SK-N-SH treated with all-trans-retinoic acid at 6 μM for 48 hours (cell line): Measurements from ENCODE around the gene SNHG17.

Experiments
- ATAC-seq: fragments of 200-7000 bp; cut with Tn5 transposase; 3 replicates; pipeline ENCODE4 v1.9.1; 2020; ENCODE audit warnings: mild to moderate bottlenecking, moderate library complexity
- ARNTL ChIP-seq: fragments of 450-650 bp; formaldehyde crosslinking; IDR thresholded peaks from 2 replicates; pipeline ENCODE4 v1.5.0; 2020; ENCODE audit warnings: low read depth, mild to moderate bottlenecking, moderate library complexity, borderline replicate concordance
- BACH2 ChIP-seq: fragments of 250-450 bp; sonication (Bioruptor Pico); IDR thresholded peaks from 2 replicates; pipeline ENCODE4 v1.9.0; 2021; ENCODE audit warnings: mild to moderate bottlenecking, borderline replicate concordance
- CREB5 ChIP-seq: fragments of 250-450 bp; sonication (Bioruptor Pico); IDR thresholded peaks from 2 replicates; pipeline ENCODE4 v1.5.1; 2020; ENCODE audit warnings: low read depth, mild to moderate bottlenecking, moderate library complexity
- CSDC2 ChIP-seq: fragments of 250-450 bp; sonication (Bioruptor Pico); IDR thresholded peaks from 2 replicates; pipeline ENCODE4 v1.5.0; 2020; ENCODE audit warnings: mild to moderate bottlenecking, moderate library complexity
- CSRNP3 ChIP-seq: fragments of 250-450 bp; sonication (Bioruptor Pico); IDR thresholded peaks from 2 replicates; pipeline ENCODE4 v1.5.1; 2021; ENCODE audit warnings: mild to moderate bottlenecking, moderate library complexity
- ESRRG ChIP-seq: fragments of 250-450 bp; sonication (Bioruptor Pico); IDR thresholded peaks from 2 replicates; pipeline ENCODE4 v1.6.1; 2021; ENCODE audit warnings: mild to moderate bottlenecking
- GLIS3 ChIP-seq: fragments of 250-450 bp; sonication (Bioruptor Pico); IDR thresholded peaks from 2 replicates; pipeline ENCODE4 v1.5.0; 2020; ENCODE audit warnings: mild to moderate bottlenecking, moderate library complexity
- ISL1 ChIP-seq: fragments of 250-450 bp; sonication (Bioruptor Pico); IDR thresholded peaks from 2 replicates; pipeline ENCODE4 v2.1.2; 2022; ENCODE audit warnings: mild to moderate bottlenecking, moderate library complexity
- OSR1 ChIP-seq: fragments of 250-450 bp; sonication (Bioruptor Pico); IDR thresholded peaks from 2 replicates; pipeline ENCODE4 v1.8.0; 2022; ENCODE audit warnings: moderate library complexity, mild to moderate bottlenecking, inconsistent platforms
- PATZ1 ChIP-seq: fragments of 250-450 bp; sonication (Bioruptor Pico); IDR thresholded peaks from 2 replicates; pipeline ENCODE4 v1.8.0; 2020; ENCODE audit warnings: mild to moderate bottlenecking, moderate library complexity, borderline replicate concordance
- POU6F1 ChIP-seq: fragments of 250-450 bp; sonication (Bioruptor Pico); IDR thresholded peaks from 2 replicates; pipeline ENCODE4 v1.8.0; 2021; ENCODE audit warnings: low read depth, mild to moderate bottlenecking, moderate library complexity, borderline replicate concordance
- PPARA ChIP-seq: fragments of 250-450 bp; sonication (Bioruptor Pico); IDR thresholded peaks from 2 replicates; pipeline ENCODE4 v1.5.0; 2020; ENCODE audit warnings: mild to moderate bottlenecking, borderline replicate concordance
- RARB ChIP-seq: fragments of 250-450 bp; sonication (Bioruptor Pico); IDR thresholded peaks from 2 replicates; pipeline ENCODE4 v1.8.0; 2021; ENCODE audit warnings: mild to moderate bottlenecking, moderate library complexity
- TOX ChIP-seq: fragments of 250-450 bp; sonication (Bioruptor Pico); IDR thresholded peaks from 2 replicates; pipeline ENCODE4 v1.8.0; 2021; ENCODE audit warnings: mild to moderate bottlenecking, moderate library complexity, borderline replicate concordance
- TSHZ2 ChIP-seq: fragments of 250-450 bp; sonication (Bioruptor Pico); IDR thresholded peaks from 2 replicates; pipeline ENCODE4 v1.5.0; 2020; ENCODE audit warnings: mild to moderate bottlenecking, moderate library complexity
- ZC3H10 ChIP-seq: fragments of 250-450 bp; sonication (Bioruptor Pico); IDR thresholded peaks from 2 replicates; pipeline ENCODE4 v1.5.1; 2021; ENCODE audit warnings: mild to moderate bottlenecking, moderate library complexity
- ZFP3 ChIP-seq: fragments of 250-450 bp; sonication (Bioruptor Pico); IDR thresholded peaks from 2 replicates; pipeline ENCODE4 v1.5.0; 2020; ENCODE audit warnings: mild to moderate bottlenecking, moderate library complexity
- ZFP30 ChIP-seq: fragments of 450-650 bp; formaldehyde crosslinking; IDR thresholded peaks from 2 replicates; pipeline ENCODE4 v1.5.0; 2022; ENCODE audit warnings: mild to moderate bottlenecking, moderate library complexity
- ZNF565 ChIP-seq: fragments of 450-650 bp; formaldehyde crosslinking; conservative IDR thresholded peaks from 2 replicates; pipeline ENCODE4 v1.5.0; 2020; ENCODE audit warnings: low read depth, mild to moderate bottlenecking, moderate library complexity
- ZNF70 ChIP-seq: fragments of 450-650 bp; formaldehyde crosslinking; IDR thresholded peaks from 2 replicates; pipeline ENCODE4 v1.5.0; 2020; ENCODE audit warnings: mild to moderate bottlenecking, moderate library complexity
- ZNF8 ChIP-seq: fragments of 450-650 bp; formaldehyde crosslinking; IDR thresholded peaks from 2 replicates; pipeline ENCODE4 v1.5.0; 2020; ENCODE audit warnings: mild to moderate bottlenecking, moderate library complexity

Gene SNHG17

GRCh38 chr20:38447931-38448675 lies 13.0 kb upstream of the SNHG17 start:
- no peak for TF ChIP-seq ZFP30 (CRISPR knock-in tag)
- no peak for TF ChIP-seq PATZ1 (CRISPR knock-in tag)
- no peak for TF ChIP-seq PPARA
- TF ChIP-seq CSRNP3: no peak
- no peak for TF ChIP-seq GLIS3 (CRISPR knock-in tag)
- no peak for TF ChIP-seq ISL1 (CRISPR knock-in tag)
- no peak for TF ChIP-seq POU6F1 (CRISPR knock-in tag)
- TF ChIP-seq ZNF70 (CRISPR knock-in tag): no peak
- no peak for TF ChIP-seq ZNF565
- no peak for TF ChIP-seq ARNTL (CRISPR knock-in tag)
- no peak for ATAC-seq

GRCh38 chr20:38447251-38447661 lies 12.1 kb upstream of the SNHG17 start:
- ATAC-seq: peak; percentile 50
- TF ChIP-seq ISL1 (CRISPR knock-in tag) (no peak), GLIS3 (CRISPR knock-in tag) (no peak), ZNF8 (CRISPR knock-in tag) (no peak), ZNF70 (CRISPR knock-in tag) (no peak), RARB (CRISPR knock-in tag) (no peak), TSHZ2 (no peak), ZNF565 (no peak), ZC3H10 (no peak), BACH2 (CRISPR knock-in tag) (no peak), PPARA (no peak), ESRRG (CRISPR knock-in tag) (no peak), POU6F1 (CRISPR knock-in tag) (no peak), ARNTL (CRISPR knock-in tag) (no peak), CREB5 (CRISPR knock-in tag) (no peak), CSRNP3 (no peak), OSR1 (CRISPR knock-in tag) (no peak), CSDC2 (no peak), ZFP3 (no peak), TOX (CRISPR knock-in tag) (no peak), ZFP30 (CRISPR knock-in tag) (no peak)
